Mucosa of descending colon (tissue), 3 donors: Measurements from ENCODE around the gene NR2E3. TPM values are rescaled to one million over a fixed set of nuclear protein-coding genes. Genes with fewer than 3 reads are reported as not detected.

Source experiments
- ATAC-seq: fragments of 200-7000 bp; cut with Tn5 transposase; one replicate; pipeline ENCODE4 v1.9.1; 2020; ENCODE audit warnings: mild to moderate bottlenecking, moderate library complexity
- DNase-seq, 3 donors: peaks; one replicate each; pipeline ENCODE4 v3.0.0-alpha.2; 2020
- H3K36me3 ChIP-seq: fragments of 200-600 bp; one replicate; pipeline ENCODE4 v1.8.0; 2021; ENCODE audit warnings: low read depth, mild to moderate bottlenecking
- H3K4me1 ChIP-seq: fragments of 200-600 bp; one replicate; pipeline ENCODE4 v1.8.0; 2021; ENCODE audit warnings: low read depth, mild to moderate bottlenecking
- H3K4me3 ChIP-seq: fragments of 200-600 bp; one replicate; pipeline ENCODE4 v1.8.0; 2021; ENCODE audit warnings: mild to moderate bottlenecking
- H3K9me3 ChIP-seq: fragments of 200-600 bp; one replicate; pipeline ENCODE4 v1.8.0; 2021; ENCODE audit warnings: mild to moderate bottlenecking
- CTCF ChIP-seq: fragments of 200-600 bp; IDR thresholded peaks from one replicate; pipeline ENCODE4 v1.8.0; 2022; ENCODE audit warnings: antibody characterized with exemption, mild to moderate bottlenecking
- intact Hi-C, 2 donors: fragments of 100-400 bp; cut with DNase I in 1 of 2; cut with micrococcal nuclease in 1 of 2; formaldehyde crosslinking; loops; one replicate each; pipeline versions ENCODE4 v1.11.0 to v1.11.1; 2022; cut with DNase I, micrococcal nuclease
- total RNA-seq, 3 donors: library from RNA; stranded (reverse); fragmentation: NEBNext Ultra II Directional in 2 of 3; extraction: Animal tissue kit (Norgen Biotek cat#: 25700) in 2 of 3; gene quantifications; one replicate each; pipeline versions ENCODE4 v1.2.1 to v1.2.4, GENCODE V29; 2021 to 2023
- donor health status: DM: no; HTN: no; CAD: no; lungs with moderate emphysema.
- donor health status: DM: no; HTN: no; CAD: no.
- donor health status: DM: no; HTN: yes; CAD: no.

NR2E3 gene
- total RNA-seq, 3 donors from 2014 or later = 0.34 to 1.2 (median 0.60) TPM

- TF ChIP-seq CTCF = no peak
- peaks cover 5% of the 10 kb centered on the region for H3K4me1 ChIP-seq
- DNase-seq (no peak), ATAC-seq (no peak)
- H3K9me3 ChIP-seq = no peaks in the 10 kb centered on the region
- H3K36me3 ChIP-seq = no peaks in the 10 kb centered on the region
- intact Hi-C loops = no loop called here
- no peak overlapping the region for H3K4me3 ChIP-seq
These were observed 34.5 kb upstream of the NR2E3 start for GRCh38 chr15:71775856-71776255.

DNA sequence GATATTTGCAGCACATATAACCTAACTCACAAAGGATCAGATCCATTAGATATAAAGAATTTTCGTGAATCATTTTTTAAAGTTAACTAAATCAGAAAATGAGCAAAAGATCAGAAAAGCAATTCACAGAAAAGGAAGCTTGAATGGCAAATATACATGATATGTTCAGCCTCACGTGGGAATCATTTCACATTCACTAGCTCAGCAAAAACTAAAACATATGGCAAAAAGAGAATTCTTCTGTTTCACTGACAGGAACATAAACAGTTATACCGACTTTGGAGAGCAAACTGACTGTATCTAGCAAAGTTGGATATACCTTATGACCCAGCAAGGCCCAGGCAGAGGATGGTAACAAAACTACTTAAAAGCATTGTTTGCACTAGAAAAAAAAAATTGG is 34.0 kb upstream of the NR2E3 start:
- ATAC-seq (no peak), DNase-seq (no peak)
- intact Hi-C loops = no loop called here
- H3K4me3 ChIP-seq = no peak overlapping the region
- no peaks in the 10 kb centered on the region for H3K36me3 ChIP-seq
- no peak for TF ChIP-seq CTCF
- peaks cover 5% of the 10 kb centered on the region for H3K4me1 ChIP-seq
- H3K9me3 ChIP-seq = no peaks in the 10 kb centered on the region

DNA sequence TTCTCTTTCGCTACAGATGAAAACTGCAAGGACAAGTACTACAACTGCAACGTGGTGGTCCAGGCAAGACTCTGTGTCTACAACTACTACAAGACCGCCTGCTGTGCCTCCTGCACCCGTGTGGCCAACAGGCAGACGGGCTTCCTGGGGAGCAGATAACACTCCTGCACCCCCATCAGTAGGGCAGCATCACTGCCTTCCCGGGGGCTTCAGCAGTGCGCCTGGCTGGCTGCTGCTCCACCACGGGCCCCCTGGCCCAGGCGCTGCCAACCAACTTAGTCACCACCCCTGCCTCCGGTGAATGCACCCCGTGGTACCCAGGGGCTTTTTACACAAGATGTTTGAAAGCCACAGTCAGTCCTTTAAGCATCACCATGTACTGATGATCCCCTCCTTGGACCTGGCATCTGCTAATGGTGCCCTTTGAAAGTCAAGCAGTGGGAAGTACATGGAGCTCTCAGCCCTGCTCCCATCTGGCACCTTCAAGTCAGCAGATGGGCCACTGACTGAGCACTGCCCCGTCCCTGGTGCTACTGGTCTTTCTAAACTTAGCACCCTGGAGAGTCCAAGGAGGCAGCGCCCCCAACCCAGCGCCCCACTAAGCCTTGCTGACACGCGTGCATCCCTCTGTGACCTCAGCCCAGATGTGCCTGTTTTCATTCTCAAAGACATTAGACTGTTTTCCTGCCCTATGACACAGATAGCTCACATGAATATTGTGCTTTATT is 33.0 kb upstream of the NR2E3 start:
- Histone ChIP-seq H3K4me1 (peaks cover 5% of the 10 kb centered on the region), H3K36me3 (no peaks in the 10 kb centered on the region), H3K9me3 (no peaks in the 10 kb centered on the region), H3K4me3 (no peak overlapping the region)
- TF ChIP-seq CTCF = no peak
- ATAC-seq = no peak
- intact Hi-C loops = no loop called here
- DNase-seq = no peak

DNA sequence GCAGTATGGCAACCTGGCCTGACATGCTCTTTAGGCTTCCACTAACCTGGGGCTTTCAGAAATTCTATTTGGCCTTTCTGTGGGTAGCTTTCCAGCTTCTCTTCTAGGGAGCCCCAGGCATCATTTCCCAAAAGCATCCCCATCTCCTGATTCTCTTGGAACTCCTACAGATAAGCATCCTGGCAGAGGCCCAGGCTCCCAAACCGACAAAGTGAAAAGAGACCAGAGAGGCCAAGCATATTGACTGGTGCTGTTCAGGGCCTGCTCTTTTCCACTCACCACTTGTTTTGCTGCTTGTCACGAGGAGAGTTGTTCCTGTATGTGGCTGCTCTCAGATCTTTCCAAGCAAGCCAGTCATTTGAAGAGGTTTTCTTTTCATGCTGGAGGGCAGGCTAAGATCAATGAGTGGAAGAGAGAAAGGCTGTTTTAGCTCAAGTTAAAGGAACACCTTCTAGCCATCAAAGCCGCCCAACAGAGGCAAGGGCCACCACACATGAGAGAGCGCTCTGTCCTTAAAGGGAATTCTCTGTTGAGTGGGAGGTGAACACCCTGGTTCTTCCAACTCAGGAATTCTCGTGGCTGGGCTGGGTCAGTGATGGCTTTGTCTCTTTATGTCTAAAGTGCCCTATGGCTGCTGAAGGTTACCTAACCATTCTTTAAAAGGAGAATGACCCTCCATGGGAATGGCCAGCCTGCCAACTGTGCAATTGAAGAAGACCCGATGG is 31.1 kb upstream of the NR2E3 start:
- no peaks in the 10 kb centered on the region for H3K36me3 ChIP-seq
- ATAC-seq = no peak
- intact Hi-C loops = no loop called here
- H3K4me3 ChIP-seq = no peak overlapping the region
- H3K4me1 ChIP-seq = peaks cover 5% of the 10 kb centered on the region
- no peaks in the 10 kb centered on the region for H3K9me3 ChIP-seq
- no peak for TF ChIP-seq CTCF
- DNase-seq = no peak

GRCh38 chr15:71780115-71780976 is 30.0 kb upstream of the NR2E3 start:
- H3K4me3 ChIP-seq = no peak overlapping the region
- no peaks in the 10 kb centered on the region for H3K9me3 ChIP-seq
- peaks cover 5% of the 10 kb centered on the region for H3K4me1 ChIP-seq
- no peaks in the 10 kb centered on the region for H3K36me3 ChIP-seq
- peak; percentile 39 for TF ChIP-seq CTCF
- intact Hi-C loops = no loop called here
- DNase-seq (peak in 1 of 3 donors; percentile 23), ATAC-seq (peak; percentile 56)
